ENCODE measurements around the gene LMF1.

GRCh38 chr16:971582-971905, 760 bp upstream of the LMF1 start:
- TF ChIP-seq POLR2A (IDR thresholded peaks at IDR 0.05; ENCODE audit: extremely low read depth, insufficient read length) = no peak
- TF ChIP-seq CTCF (IDR thresholded peaks at IDR 0.05; ENCODE audit: low read depth, low read length) = no peak
